HG02763 (cell line): Measurements from ENCODE around the gene SPCS3.
"Not testable (repeated sequence)": the region's sequence is repeated elsewhere in the genome, so short reads cannot be mapped to it uniquely, and the experiment has no call there.

Source experiments
- ATAC-seq: cut with Tn5 transposase; IDR thresholded peaks from one replicate; pipeline ENCODE4 v1.9.1; 2021; ENCODE audit warnings: mild to moderate bottlenecking, moderate library complexity; ENCODE audit not compliant: unreplicated experiment

The SPCS3 gene

DNA sequence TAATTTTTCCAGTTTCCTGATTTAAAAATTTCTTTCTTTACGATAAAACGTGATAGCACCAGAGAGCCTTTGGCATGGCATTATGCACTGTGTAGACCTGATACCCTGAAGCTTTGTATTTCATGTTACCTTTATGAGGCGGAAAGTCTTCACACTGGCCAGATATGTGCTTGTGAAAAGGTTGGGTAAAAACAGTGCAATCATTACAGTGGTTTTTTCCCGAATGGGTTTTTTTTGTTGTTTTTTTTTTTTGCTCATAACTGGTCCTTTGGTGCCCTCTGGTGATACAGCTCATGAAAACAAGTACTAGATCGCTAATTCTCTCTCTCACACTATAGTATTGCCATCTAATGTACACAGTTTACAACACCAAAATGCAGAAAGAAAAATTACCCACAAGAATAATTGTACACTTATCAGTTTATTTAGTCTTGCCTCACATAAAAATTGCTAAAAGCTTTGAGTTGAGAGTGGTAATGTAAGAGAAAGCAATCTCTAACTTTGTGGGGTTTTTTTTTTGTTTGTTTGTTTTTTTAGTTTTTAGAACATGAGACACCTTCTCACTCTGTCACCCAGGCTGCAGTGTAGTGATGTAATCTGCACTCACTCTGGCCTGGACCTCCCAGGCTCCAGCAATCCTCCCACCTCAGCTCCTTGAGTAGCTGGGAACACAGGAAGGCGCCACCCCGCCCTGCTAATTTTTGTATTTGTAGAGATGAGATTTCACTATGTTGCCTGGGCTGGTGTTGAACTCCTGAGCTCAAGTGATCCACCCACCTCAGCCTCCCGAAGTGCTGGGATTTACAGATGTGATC lies 21.3 kb downstream of the SPCS3 start:
- peak; percentile 68 for ATAC-seq

DNA sequence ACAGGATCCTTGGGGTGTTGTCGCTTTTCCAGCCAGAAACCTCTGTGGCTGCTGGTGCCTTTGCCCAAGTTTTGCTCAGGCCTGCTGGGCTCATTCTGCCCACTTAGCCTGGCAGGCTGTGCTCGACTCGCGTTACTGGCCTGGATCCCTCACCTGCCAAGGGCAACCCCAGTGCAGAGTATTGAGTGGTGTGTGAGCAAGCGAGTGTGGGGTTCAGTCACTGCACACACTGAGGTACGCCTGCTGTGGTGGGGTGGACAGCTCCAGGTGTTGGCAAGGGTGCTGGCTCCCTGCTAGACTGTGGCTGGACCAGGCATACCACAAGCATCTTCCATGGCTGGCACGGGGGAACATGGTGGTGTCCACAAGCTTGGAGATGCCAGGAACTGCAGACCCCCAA lies 22.6 kb downstream of the SPCS3 start:
- no peak for ATAC-seq

DNA sequence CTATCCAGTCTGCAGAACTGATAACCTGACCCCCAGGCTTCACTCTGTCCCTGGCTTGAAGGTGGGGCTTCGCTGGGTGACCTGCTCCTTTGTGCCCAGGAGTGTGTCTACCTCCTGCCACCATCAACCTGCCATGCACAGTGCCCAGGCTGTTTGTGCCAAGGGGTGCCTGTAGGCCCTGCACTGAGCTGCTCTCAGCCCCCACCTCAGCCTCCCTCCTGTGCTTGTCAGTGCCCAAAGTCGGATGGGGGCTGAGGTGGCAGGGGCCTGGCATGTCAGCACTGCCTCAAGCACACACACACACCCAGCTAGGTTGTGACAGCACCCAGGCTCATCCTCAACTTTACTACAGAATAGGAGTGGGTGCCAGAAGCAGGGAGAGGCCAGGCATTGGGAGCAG lies 23.5 kb downstream of the SPCS3 start:
- ATAC-seq = no peak

DNA sequence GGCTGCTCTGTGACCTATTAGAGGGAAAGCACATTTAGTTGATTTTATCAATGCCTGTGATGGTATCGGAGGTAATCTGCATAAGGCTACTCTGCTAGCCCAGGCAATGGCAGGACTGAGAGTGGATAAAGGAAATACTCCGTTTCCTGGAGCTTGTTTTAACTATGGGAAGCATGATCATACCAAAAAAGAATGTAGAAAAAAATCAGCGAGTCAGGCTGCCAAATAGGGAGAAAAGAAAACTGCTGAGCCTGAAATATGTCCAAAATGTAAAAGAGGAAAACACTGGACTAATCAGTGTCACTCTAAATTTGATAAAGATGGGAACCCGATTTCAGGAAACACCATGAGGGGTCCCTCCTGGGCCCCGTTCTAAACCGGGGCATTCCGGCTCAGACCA lies 25.6 kb downstream of the SPCS3 start:
- not testable (repeated sequence) for ATAC-seq

DNA sequence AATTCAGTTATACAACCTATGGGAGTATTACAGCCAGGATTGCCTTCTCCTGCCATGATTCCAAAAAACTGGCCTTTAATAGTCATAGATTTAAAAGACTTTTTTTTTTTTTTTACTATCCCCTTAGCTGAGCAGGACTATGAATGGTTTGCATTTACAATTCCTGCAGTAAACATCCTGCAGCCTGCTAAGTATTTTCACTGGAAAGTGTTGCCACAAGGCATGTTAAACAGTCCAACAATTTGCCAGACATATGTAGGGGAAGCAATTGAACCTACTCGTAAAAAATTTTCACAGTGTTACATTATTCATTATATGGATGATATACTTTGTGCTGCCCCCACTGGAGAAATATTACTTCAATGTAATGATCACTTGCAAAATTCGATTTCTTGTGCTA lies 27.1 kb downstream of the SPCS3 start:
- not testable (repeated sequence) for ATAC-seq

DNA sequence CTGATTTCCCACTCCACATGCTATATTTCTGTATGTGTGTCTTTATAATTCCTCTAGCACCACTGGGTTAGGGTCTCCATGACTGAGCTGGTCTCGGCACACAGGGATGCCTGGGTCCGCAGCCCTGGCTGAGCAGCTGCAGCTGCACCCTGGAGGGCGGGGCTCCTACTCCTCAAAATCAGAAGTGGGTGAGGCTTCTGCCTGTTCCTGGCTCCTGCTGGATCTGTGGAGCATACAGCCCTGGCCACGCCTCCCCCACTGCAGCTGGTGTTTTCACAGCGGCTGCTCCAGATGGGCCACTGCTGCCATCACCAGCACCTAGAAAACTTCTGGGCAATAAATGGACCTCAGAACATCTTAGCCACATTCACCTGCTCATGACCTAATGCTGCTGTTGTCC lies 30.9 kb downstream of the SPCS3 start:
- no peak for ATAC-seq

DNA sequence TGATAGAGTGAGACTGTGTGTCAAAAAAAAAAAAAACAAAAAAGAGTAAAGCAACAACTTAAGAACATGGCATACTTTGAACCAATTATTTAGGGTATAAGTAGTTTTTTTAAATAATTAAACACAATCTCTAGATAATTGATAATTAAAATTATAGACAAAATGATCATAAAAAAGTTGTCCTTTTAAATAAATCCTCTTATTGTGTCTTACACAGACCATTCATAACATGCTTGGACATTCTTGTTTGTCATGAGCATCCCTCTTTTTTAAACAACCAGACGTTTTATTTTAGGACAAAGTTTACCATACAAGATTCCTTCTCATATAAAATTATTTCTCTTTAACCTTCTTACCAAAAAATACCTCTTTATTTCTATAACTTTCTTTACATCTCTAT lies 35.1 kb downstream of the SPCS3 start:
- no peak for ATAC-seq

DNA sequence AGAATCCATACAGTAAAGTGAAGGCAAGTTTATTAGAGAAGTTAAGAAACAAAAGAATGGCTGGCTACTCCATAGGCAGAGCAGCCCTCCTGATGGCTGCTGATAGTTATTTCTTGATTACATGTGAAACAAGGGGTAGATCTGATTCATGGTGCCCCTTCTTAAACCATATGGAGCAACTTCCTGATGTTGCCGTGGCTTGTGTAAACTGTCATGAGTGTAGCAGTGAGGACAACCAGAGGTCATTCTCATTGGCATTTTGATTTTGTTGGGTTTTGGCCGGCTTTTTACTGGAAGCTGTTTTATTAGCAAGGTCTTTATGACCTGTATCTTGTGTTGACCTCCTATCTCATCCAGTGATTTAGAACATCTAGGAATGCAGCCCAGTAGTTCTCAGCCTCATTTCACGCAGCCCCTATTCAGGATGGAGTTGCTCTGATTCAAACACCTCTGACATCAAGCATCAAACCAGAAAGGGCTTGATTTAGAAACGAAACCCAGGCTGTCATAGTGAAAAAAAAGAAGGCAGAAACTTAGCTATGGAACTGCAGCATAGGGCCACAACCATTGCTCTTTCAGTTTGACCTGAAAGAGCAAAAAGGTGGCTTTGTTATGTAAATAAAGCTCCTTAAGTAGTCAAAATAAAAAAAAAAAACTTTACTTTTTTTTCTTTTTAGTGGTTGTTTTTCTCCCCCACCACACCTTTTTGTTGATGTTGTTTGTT lies 37.8 kb downstream of the SPCS3 start:
- ATAC-seq = peak; percentile 99

DNA sequence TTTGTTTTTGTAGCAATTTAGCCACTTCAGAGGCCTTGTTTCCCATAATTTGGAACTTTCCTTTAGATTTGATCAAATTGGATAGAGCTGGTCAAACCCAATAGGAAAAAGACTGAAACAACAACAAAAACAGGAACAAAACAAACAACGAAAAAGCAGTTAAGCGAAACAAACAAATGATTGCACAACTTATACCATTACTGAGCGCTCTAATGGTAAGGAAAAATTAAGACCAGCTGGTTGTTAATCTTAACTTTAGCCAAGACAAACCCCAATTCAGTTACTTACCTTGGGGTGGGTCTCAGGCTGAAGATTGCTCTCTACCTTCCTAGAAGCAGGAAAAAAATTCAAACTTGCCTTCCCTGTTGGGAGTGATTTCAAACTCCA lies 38.3 kb downstream of the SPCS3 start:
- no peak for ATAC-seq

DNA sequence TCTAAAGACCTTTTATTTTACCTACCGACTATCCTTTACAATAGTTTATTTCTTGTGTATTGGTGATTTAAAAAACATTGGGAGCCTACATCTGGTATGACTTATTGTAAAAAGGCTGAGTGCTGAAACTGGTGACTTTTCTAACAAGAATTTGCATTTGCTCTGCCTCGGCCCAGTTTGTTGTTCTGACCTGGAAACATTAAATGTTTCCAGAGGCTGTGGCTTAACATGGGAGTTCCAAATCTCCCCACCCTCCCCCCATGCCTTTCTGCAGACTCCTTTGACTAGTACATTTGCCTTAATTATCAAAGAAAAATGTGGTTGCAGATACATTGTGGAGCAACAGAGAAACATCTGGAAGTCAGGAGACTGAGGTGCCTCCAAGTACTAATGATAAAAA lies 39.8 kb downstream of the SPCS3 start:
- ATAC-seq = no peak

DNA sequence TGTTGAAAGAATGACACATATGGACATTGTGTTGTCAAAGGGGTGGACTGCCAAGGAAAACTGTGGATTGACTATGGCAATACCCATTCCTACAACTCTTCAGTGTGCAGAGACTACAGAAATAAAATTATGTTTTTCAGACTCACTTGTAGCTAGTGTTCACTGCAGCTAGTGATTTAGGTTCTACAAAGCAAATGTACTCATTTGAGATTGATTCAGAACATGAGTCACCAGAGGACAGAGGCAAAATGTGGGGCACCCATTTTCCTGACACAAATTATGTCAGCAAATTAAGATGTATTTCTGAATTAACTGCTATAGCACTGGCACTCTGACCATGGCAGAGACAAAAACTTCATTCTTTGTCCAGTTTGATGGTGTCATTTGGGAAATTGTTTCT lies 40.7 kb downstream of the SPCS3 start:
- ATAC-seq = no peak

DNA sequence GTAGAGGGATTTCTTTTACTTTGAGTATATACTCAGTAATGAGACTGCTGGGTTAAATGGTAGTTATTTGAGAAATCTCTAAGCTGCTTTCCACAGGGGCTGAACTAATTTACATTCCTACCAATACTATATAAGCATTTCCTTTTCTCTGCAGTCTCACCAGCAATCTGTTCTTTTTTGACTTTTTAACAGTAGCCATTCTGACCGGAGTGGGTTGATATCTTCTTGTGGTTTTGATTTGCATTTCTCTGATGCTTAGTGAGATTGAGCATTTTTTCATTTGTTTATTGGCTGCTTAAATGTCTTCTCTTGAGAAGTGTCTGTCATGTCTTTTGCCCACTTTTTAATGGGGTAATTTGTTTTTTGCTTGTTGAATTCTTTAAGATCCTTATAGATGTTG lies 43.3 kb downstream of the SPCS3 start:
- ATAC-seq = peak; percentile 84

DNA sequence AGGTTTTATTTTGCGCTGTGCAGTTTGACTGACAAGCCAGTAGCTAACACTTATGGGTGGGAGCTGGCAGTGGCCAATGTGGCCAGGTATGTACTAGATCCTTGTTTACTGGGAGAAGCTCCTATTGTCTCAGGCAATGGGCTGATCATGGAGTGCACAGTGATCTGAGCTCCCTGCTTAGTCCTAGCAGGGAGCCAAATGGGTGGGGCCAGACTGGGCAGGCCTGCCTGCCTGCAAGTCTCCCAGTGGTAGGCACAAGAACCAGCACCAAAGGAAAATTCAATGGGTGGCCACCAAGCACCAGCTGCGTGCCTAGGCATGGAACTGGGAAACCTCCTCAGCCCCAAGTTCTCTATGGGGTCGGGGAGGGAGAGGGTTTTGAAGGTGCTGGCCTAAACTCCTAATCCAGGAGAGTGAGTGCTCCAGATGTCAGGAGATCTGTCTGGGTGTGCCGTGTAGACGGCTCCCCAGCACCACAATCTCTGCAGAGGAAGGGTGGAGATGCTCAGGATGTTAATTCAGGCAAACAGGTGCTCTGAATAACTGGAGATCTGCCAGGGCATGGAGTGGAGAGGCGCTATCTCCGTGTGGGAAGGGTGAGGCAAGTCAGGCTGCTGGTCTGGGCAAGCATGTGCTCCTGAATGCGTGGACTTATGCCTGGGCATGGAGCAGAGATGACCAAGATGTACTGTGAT lies 48.2 kb downstream of the SPCS3 start:
- ATAC-seq = no peak

DNA sequence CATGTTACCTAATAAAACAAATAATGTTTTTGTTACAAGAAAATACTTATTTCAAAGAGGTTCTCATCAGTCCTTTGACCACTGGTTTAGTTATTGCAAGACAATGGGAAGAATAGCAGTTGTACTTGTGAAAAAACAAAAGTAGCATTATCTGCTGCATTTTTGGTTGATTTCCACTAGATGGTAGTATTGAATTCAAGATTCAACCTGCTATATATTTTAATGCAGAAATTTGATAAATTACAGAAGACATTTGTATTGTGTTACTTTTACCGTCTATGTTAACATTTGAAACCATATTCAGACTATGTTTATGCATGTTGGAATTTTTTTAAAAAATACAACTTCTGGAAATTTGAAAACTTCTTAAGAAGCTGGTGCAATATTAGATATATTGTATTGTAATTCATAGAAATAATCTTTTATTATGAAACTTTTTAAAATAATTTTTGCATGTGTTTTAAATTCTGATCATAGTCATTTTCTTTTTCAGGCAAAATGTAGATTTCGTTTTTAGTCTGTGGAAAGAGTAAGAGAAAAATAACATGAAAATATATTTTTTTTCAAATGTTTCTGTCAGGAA lies 56.4 kb downstream of the SPCS3 start:
- ATAC-seq = no peak

DNA sequence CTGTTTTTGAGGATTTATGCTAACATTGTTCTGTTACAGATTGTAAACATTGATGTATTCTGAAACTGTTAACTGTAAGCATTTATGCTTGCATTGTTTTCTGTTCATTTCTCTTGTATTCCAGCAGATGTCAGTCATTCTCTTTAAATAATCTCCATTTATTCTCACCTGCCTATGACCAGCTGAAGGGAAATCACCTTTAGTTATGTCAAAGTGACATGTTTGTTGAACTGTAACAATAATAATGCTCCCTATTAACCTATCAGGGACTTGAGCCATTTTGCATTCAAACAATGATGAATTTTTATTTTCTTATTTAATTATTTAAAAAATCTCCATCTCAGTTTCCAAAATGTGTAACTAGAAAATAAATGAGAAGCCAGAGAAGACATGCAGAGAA lies 58.0 kb downstream of the SPCS3 start:
- ATAC-seq = peak; percentile 87

DNA sequence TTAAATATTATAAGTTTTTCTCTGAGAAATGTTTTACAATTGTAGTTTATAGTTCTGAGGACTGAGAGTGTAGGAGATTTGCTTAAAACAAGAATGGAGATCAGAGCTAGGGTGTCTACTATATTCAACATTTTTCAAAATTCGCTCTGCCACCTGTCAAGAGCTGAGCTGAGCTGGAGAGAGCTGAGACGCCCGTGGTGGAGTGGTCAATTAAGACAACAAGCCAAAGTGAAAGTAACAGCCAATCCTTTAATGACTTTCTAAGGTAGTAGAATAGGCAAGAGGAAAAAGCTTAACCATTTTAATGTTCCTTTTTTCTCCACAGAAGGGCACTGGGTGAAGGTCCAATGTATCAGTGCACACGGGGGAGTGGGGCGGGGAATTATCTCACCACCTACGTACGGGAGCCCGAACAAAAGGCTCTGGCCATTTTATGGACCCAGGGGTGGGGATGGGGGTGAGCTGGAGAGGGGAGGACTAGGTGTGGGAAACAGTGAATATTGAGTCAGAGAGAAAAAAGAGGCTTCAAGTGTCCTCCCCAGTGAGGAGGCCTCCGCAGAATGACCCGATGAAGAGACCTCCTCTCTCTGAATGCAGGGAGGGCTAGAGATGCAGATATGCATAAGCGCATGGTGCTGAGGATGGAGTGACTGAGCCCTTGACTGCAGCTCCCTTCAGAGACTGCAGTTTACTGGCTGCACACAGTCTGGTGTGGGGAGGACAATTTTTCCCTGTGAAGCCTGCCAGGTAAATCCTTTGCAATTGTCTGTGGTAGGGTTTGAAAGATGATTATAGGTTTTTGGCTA lies 60.8 kb downstream of the SPCS3 start:
- ATAC-seq = no peak
